Gastroesophageal sphincter (tissue), 4 donors: ENCODE results near the gene CECR2. TPM values are rescaled to one million over a fixed set of nuclear protein-coding genes. Genes with fewer than 3 reads are reported as not detected.

Source experiments
- ATAC-seq: fragments of 150-250 bp; one replicate; pipeline ENCODE4 v1.9.1; 2016; ENCODE audit warnings: mild to moderate bottlenecking, moderate library complexity
- H3K27ac ChIP-seq, 4 donors: fragments of 200-600 bp; sonication (generic) in 3 of 4; 1 replicate in 3 of 4; 2 replicates in 1 of 4; pipeline ENCODE4 v1.5.1; 2016 to 2019
- H3K27me3 ChIP-seq: fragments of 200-600 bp; sonication (generic); one replicate; pipeline ENCODE4 v1.5.1; 2019
- H3K36me3 ChIP-seq, 2 donors: fragments of 200-600 bp; sonication (generic); one replicate each; pipeline ENCODE4 v1.5.1; 2019; ENCODE audit warnings: control low read depth in 1 of 2
- H3K4me1 ChIP-seq, 3 donors: fragments of 200-600 bp; sonication (generic); 1 replicate in 2 of 3; 2 replicates in 1 of 3; pipeline ENCODE4 v1.5.1; 2016 to 2019; ENCODE audit warnings: control low read depth in 2 of 3
- H3K4me3 ChIP-seq, 2 donors: fragments of 200-600 bp; sonication (generic); one replicate each; pipeline ENCODE4 v1.5.1; 2019; ENCODE audit warnings: mild to moderate bottlenecking in 1 of 2, moderate library complexity in 1 of 2
- H3K9me3 ChIP-seq, 3 donors: fragments of 200-600 bp; sonication (generic); one replicate each; pipeline ENCODE4 v1.5.1; 2017 to 2019; ENCODE audit warnings: control low read depth in 2 of 3
- EP300 ChIP-seq: sonication (generic); formaldehyde crosslinking; IDR thresholded peaks from one replicate; pipeline ENCODE4 v1.6.1; 2017; ENCODE audit warnings: antibody characterized with exemption, mild to moderate bottlenecking
- POLR2A ChIP-seq, 2 donors: fragments of 450-650 bp; IDR thresholded peaks; one replicate each; pipeline ENCODE4 v1.6.1; 2017; ENCODE audit warnings: antibody characterized with exemption in 2 of 2, mild to moderate bottlenecking in 2 of 2, moderate library complexity in 1 of 2
- POLR2AphosphoS5 ChIP-seq: sonication (generic); formaldehyde crosslinking; IDR thresholded peaks from one replicate; pipeline ENCODE4 v1.6.1; 2017; ENCODE audit warnings: antibody characterized with exemption
- WGBS, 2 donors: methylation state at CpG; one replicate each; pipeline ENCODE4 v1.1.5; 2018; ENCODE audit warnings: low coverage in 1 of 2; 5-methylcytosine and 5-hydroxymethylcytosine counted together
- small RNA-seq, 4 donors: library from RNA; depleted of rRNA; stranded (forward); fragments of <200 nt; gene quantifications; one replicate each; pipeline ENCODE3, GENCODE V24; 2016
- total RNA-seq, 4 donors: library from RNA; depleted of rRNA; stranded (reverse); fragments of >200 nt; gene quantifications; one replicate each; pipeline ENCODE4 v1.1.0, GENCODE V29; 2016
- TF ChIP-seq, protein P1 (sequence below), 4 experiments: fragments of 200-600 bp in 2 of 4; fragments of 450-650 bp in 2 of 4; sonication (generic) in 1 of 4; IDR thresholded peaks; one replicate each; pipeline ENCODE4 v1.5.1; 2017 to 2019; ENCODE audit warnings: antibody characterized with exemption in 4 of 4, mild to moderate bottlenecking in 2 of 4, moderate library complexity in 2 of 4

The CECR2 gene
- total RNA-seq, 4 donors from 2014 or later, result 0.72 to 1.7 (median 1.2) TPM

DNA sequence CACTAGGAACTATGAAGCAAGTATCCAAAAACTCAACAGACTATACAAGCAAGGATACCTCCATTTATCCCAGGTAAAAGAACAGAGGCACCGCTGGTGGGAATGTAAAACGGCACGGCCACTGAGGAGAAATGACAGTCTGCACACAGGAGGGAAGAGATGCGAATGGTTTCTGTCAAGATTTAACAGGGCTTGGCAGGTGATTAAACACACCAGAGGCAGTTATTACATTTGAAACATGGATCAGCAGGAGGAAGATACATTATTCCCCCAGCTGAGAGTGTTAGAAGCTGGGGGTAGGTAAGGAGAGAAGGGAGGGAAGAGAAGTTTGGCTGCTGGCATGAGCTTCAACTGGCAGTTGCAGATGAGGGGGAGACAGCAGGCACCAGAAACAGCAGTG is 229.1 kb downstream of the CECR2 start:
- no peaks in the 10 kb centered on the region for H3K4me1 ChIP-seq
- no peak for ATAC-seq
- no peak overlapping the region for H3K4me3 ChIP-seq
- H3K27ac ChIP-seq, result peak overlapping the region in 2 of 4 donors; percentile 56 to 77
- H3K36me3 ChIP-seq, result peaks cover 0 to 83% of the 10 kb centered on the region in 2 donors
- 89 to 91% methylated on average over 4 of the region's 4 CpGs for WGBS, 2 donors
- TF ChIP-seq EP300 (no peak), POLR2A (IDR thresholded peaks at IDR 0.05) (no peak), POLR2AphosphoS5 (no peak)
- TF ChIP-seq, protein P1, sequence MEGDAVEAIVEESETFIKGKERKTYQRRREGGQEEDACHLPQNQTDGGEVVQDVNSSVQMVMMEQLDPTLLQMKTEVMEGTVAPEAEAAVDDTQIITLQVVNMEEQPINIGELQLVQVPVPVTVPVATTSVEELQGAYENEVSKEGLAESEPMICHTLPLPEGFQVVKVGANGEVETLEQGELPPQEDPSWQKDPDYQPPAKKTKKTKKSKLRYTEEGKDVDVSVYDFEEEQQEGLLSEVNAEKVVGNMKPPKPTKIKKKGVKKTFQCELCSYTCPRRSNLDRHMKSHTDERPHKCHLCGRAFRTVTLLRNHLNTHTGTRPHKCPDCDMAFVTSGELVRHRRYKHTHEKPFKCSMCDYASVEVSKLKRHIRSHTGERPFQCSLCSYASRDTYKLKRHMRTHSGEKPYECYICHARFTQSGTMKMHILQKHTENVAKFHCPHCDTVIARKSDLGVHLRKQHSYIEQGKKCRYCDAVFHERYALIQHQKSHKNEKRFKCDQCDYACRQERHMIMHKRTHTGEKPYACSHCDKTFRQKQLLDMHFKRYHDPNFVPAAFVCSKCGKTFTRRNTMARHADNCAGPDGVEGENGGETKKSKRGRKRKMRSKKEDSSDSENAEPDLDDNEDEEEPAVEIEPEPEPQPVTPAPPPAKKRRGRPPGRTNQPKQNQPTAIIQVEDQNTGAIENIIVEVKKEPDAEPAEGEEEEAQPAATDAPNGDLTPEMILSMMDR (IDR thresholded peaks at IDR 0.05), result no peak
- no peaks in the 10 kb centered on the region for H3K9me3 ChIP-seq
- no peaks in the 10 kb centered on the region for H3K27me3 ChIP-seq

- Histone ChIP-seq H3K9me3 (no peaks in the 10 kb centered on the region), H3K4me3 (no peak overlapping the region), H3K4me1 (peaks cover 0 to 3% (median 0%) of the 10 kb centered on the region in 3 donors), H3K27ac (peak overlapping the region in 1 of 4 donors; percentile 21), H3K36me3 (peaks cover 0 to 56% of the 10 kb centered on the region in 2 donors), H3K27me3 (no peaks in the 10 kb centered on the region)
- 82 to 92% methylated on average over 2 to 3 of the region's 3 CpGs for WGBS, 2 donors
- TF ChIP-seq, protein P1 (IDR thresholded peaks at IDR 0.05), result no peak
- no peak for TF ChIP-seq POLR2A (IDR thresholded peaks at IDR 0.05)
- no peak for ATAC-seq
Measured at GRCh38 chr22:17601031-17601430, 231.8 kb downstream of the CECR2 start.

GRCh38 chr22:17603668-17604067 is 234.4 kb downstream of the CECR2 start:
- H3K27ac ChIP-seq, result no peak overlapping the region
- TF ChIP-seq EP300 (no peak), POLR2A (IDR thresholded peaks at IDR 0.05) (no peak), POLR2AphosphoS5 (no peak)
- TF ChIP-seq, protein P1 (IDR thresholded peaks at IDR 0.05), result no peak

GRCh38 chr22:17606496-17606895 is 237.2 kb downstream of the CECR2 start:
- no peak for ATAC-seq
- H3K4me3 ChIP-seq, result no peak overlapping the region

More at GRCh38 chr22:17603668-17604067, 234.4 kb downstream of the CECR2 start:
- no peaks in the 10 kb centered on the region for H3K27me3 ChIP-seq
- WGBS, 2 donors, result 75 to 89% methylated on average over 4 of the region's 4 CpGs
- peaks cover 0 to 19% (median 0%) of the 10 kb centered on the region in 3 donors for H3K4me1 ChIP-seq
- peaks cover 0 to 44% of the 10 kb centered on the region in 2 donors for H3K36me3 ChIP-seq
- no peak for ATAC-seq
- H3K9me3 ChIP-seq, result no peaks in the 10 kb centered on the region
- no peak overlapping the region for H3K4me3 ChIP-seq

More at GRCh38 chr22:17606496-17606895, 237.2 kb downstream of the CECR2 start:
- Histone ChIP-seq H3K9me3 (no peaks in the 10 kb centered on the region), H3K4me1 (peaks cover 0 to 19% (median 0%) of the 10 kb centered on the region in 3 donors), H3K27ac (peak overlapping the region in 3 of 4 donors; percentile 21 to 65 (median 56)), H3K36me3 (peaks cover 0 to 39% of the 10 kb centered on the region in 2 donors), H3K27me3 (no peaks in the 10 kb centered on the region)
- no peak for TF ChIP-seq POLR2A (IDR thresholded peaks at IDR 0.05)
- TF ChIP-seq EP300, result no peak
- TF ChIP-seq POLR2AphosphoS5, result no peak
- TF ChIP-seq, protein P1 (IDR thresholded peaks at IDR 0.05), result no peak
- WGBS, 2 donors, result 10 to 55% methylated on average over 3 to 5 of the region's 5 CpGs

Small RNAs within 50 kb of the gene (small RNA-seq; reads per million reads assigned to genes)
- 0 reads per million in 4 donors for gene CECR9
- gene RN7SL843P, result 0 reads per million in 4 donors

Other genes with a start within 250 kb of the CECR2 start
- under 1 TPM; 0.30 to 0.81 (median 0.54) TPM for gene TMEM121B, start 248.1 kb upstream of the CECR2 start, total RNA-seq
- 10 to 100 TPM; 20.4 to 37.1 (median 33.0) TPM for gene HDHD5, start 210.2 kb upstream of the CECR2 start, total RNA-seq
- 10 to 100 TPM in 1 of 4 donors, 1 to 10 TPM in 3; 4.7 to 16.4 (median 5.4) TPM for gene ADA2, start 150.0 kb upstream of the CECR2 start, total RNA-seq
- 1 to 10 TPM in 3 of 4 donors, under 1 TPM in 1; 0.93 to 5.3 (median 1.5) TPM for gene SLC25A18, start 194.0 kb downstream of the CECR2 start, total RNA-seq